Endothelial cell of umbilical vein (primary cell): Measurements from ENCODE around the gene PRR23B. TPM values are rescaled to one million over a fixed set of nuclear protein-coding genes. Genes with fewer than 3 reads are reported as not detected.

Experiments used
- BruUV-seq: library from RNA; stranded (reverse); fragments of 400-500 nt; replicated peaks from 2 replicates; lab custom pipeline; 2021; lab: Mats Ljungman, UMichigan
- CTCF ChIA-PET: fragments of 300-600, 350-600 bp; sonication (Branson Sonifier 250); formaldehyde crosslinking; loops from one replicate; lab custom pipeline; 2021; ENCODE audit warnings: antibody characterized with exemption, inconsistent platforms; lab: Charles Lee
- POLR2A ChIA-PET: fragments of 300-600, 350-600 bp; sonication (Branson Sonifier 250); formaldehyde crosslinking; loops from one replicate; lab custom pipeline; 2021; ENCODE audit warnings: antibody characterized with exemption, inconsistent platforms; lab: Charles Lee
- DNase-seq: peaks from one replicate; pipeline ENCODE4 v3.0.0-alpha.2; 2011; ENCODE audit warnings: low read depth, low spot score
- FAIRE-seq: peaks from 2 replicates; lab custom pipeline; 2011; peaks lifted over from hg19 to GRCh38; lab: Jason Lieb, UNC
- H2AFZ ChIP-seq: 2 replicates; pipeline ENCODE4 v1.6.0; 2012; ENCODE audit warnings: low read depth, low read length, control low read depth, inconsistent platforms
- H3K27ac ChIP-seq: 2 replicates; pipeline ENCODE4 v1.5.1; 2011; ENCODE audit warnings: low read depth, mild to moderate bottlenecking, control low read depth, low read length, moderate library complexity; ENCODE audit not compliant: insufficient read depth
- H3K27me3 ChIP-seq, 2 experiments: 2 replicates each; pipeline versions ENCODE4 v1.6.0 to v1.6.1; 2011; ENCODE audit warnings: low read length in 2 of 2, mixed read lengths in 1 of 2; ENCODE audit not compliant: control insufficient read depth in 2 of 2, insufficient read depth in 2 of 2
- H3K36me3 ChIP-seq, 2 experiments: 2 replicates in 1 of 2; 3 replicates in 1 of 2; pipeline ENCODE4 v1.5.1; 2011; ENCODE audit warnings: low read length in 2 of 2, mild to moderate bottlenecking in 1 of 2, moderate library complexity in 1 of 2; ENCODE audit not compliant: control insufficient read depth in 2 of 2, insufficient read depth in 2 of 2; ENCODE audit errors: extremely low read depth in 1 of 2
- H3K4me1 ChIP-seq: 3 replicates; pipeline ENCODE4 v1.5.1; 2011; ENCODE audit warnings: mild to moderate bottlenecking, low read length; ENCODE audit not compliant: control insufficient read depth, insufficient read depth; ENCODE audit errors: extremely low read depth
- H3K4me2 ChIP-seq: 2 replicates; pipeline ENCODE4 v1.6.1; 2011; ENCODE audit warnings: low read length, control low read depth, mixed read lengths; ENCODE audit not compliant: insufficient read depth
- H3K4me3 ChIP-seq, 3 experiments: fragments of 200-600 bp in 1 of 3; sonication (generic), shearing (Covaris generic) in 1 of 3; replicated peaks in 1 of 3; 2 replicates each; pipeline ENCODE4 v1.5.1; 2011 to 2016; ENCODE audit warnings: control low read depth in 3 of 3, low read length in 3 of 3, mild to moderate bottlenecking in 2 of 3, inconsistent platforms in 1 of 3, low read depth in 1 of 3, moderate library complexity in 1 of 3; ENCODE audit not compliant: insufficient read depth in 1 of 3
- H3K79me2 ChIP-seq: 2 replicates; pipeline ENCODE4 v1.6.0; 2012; ENCODE audit warnings: low read length, inconsistent platforms; ENCODE audit not compliant: control insufficient read depth, insufficient read depth
- H3K9ac ChIP-seq: replicated peaks from 2 replicates; pipeline ENCODE3; 2011; ENCODE audit warnings: low read length, control low read depth; ENCODE audit not compliant: insufficient read depth; ENCODE audit errors: extremely low read depth
- H3K9me1 ChIP-seq: replicated peaks from 3 replicates; pipeline ENCODE4 v1.6.0; 2011; ENCODE audit warnings: mild to moderate bottlenecking, low read length; ENCODE audit not compliant: control insufficient read depth, insufficient read depth; ENCODE audit errors: extremely low read depth
- H3K9me3 ChIP-seq: replicated peaks from 2 replicates; pipeline ENCODE4 v1.5.1; 2012; ENCODE audit warnings: low read length, inconsistent platforms; ENCODE audit not compliant: control insufficient read depth, insufficient read depth
- H4K20me1 ChIP-seq: replicated peaks from 2 replicates; pipeline ENCODE3; 2011; ENCODE audit warnings: mild to moderate bottlenecking, low read length; ENCODE audit not compliant: control insufficient read depth, insufficient read depth; ENCODE audit errors: extremely low read depth
- FOS ChIP-seq: IDR thresholded peaks from 2 replicates; pipeline ENCODE4 v1.6.1; 2011; ENCODE audit warnings: mild to moderate bottlenecking, low read length, moderate library complexity, borderline replicate concordance; ENCODE audit not compliant: insufficient read depth
- GATA2 ChIP-seq: IDR thresholded peaks from 2 replicates; pipeline ENCODE4 v1.7.0; 2011; ENCODE audit warnings: low read depth, mild to moderate bottlenecking, moderate library complexity, mixed read lengths, low read length; ENCODE audit not compliant: insufficient read length, insufficient read depth
- MYC ChIP-seq: IDR thresholded peaks from one replicate; pipeline ENCODE4 v1.6.1; 2011; ENCODE audit warnings: mild to moderate bottlenecking, low read depth, low read length
- POLR2A ChIP-seq: IDR thresholded peaks from 2 replicates; pipeline ENCODE4 v1.6.1; 2012; ENCODE audit warnings: low read depth, mild to moderate bottlenecking, control low read depth, low read length
- POLR2AphosphoS5 ChIP-seq: IDR thresholded peaks from 2 replicates; pipeline ENCODE4 v1.6.1; 2012; ENCODE audit warnings: low read depth, mild to moderate bottlenecking, control low read depth, low read length, moderate library complexity; ENCODE audit not compliant: insufficient read depth
- dilution Hi-C: fragments of 300-500 bp; cut with MboI; formaldehyde crosslinking; loops from one replicate; pipeline ENCODE4 v1.15.0; 2019; ENCODE audit warnings: low sequenced_read_pairs; ENCODE audit not compliant: extremely low pct_ligation_motif_present
- intact Hi-C: fragments of 100-400 bp; cut with micrococcal nuclease; formaldehyde crosslinking; loops from one replicate; pipeline ENCODE4 v1.10.0; 2022
- polyA plus RNA-seq, 4 experiments: library from polyadenylated mRNA; depleted of rRNA in 3 of 4; stranded (reverse) in 3 of 4; unstranded in 1 of 4; fragments of >200 nt; gene quantifications; 2 replicates each; pipeline versions ENCODE4 v1.2.1 to v1.2.3, GENCODE V29; 2011 to 2012; ENCODE audit warnings: missing spikeins in 1 of 4
- total RNA-seq: library from RNA; stranded (reverse); gene quantifications from 2 replicates; pipeline ENCODE4 v1.2.3, GENCODE V29; 2021
- TF ChIP-seq, protein P1 (sequence below): IDR thresholded peaks from 2 replicates; pipeline ENCODE4 v1.6.1; 2011; ENCODE audit not compliant: insufficient read depth, insufficient read length
- TF ChIP-seq, protein P2 (sequence below), 2 donors: IDR thresholded peaks; 1 replicate in 1 of 2; 2 replicates in 1 of 2; pipeline ENCODE4 v1.5.1; 2011; ENCODE audit warnings: low read length in 2 of 2, mild to moderate bottlenecking in 2 of 2, moderate library complexity in 2 of 2, control low read depth in 1 of 2, inconsistent platforms in 1 of 2, low read depth in 1 of 2; ENCODE audit not compliant: insufficient read depth in 1 of 2; ENCODE audit errors: extremely low read depth in 1 of 2

The PRR23B gene
- total and polyA plus RNA-seq, 2 donors (not counting 3 experiments of a cell fraction or from before 2014, with no cell fraction given), result not detected

DNA sequence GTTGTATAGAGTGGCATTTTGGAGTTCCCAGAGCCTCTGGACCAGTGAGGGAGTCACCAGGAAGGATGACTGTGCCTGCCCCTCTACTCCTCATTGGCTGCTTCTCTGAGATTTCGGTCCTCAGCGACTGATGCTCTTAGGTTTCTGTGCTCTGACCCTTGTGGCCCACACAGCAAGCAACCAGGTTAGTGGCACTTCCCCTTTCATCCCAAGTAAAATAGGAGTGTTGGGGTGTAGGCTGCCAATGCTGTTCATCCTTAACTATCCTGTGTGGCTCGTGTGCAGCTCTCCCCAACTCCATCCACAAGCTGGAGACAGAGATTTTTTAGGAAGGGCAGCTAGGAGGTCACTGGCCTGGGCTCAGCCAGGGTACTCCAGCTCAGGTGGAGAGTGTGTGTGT lies 35.9 kb downstream of the PRR23B start:
- CTCF ChIA-PET, result no interaction called here
- BruUV-seq, result no TSS peak
- TF ChIP-seq POLR2A, result no peak
- TF ChIP-seq POLR2AphosphoS5, result no peak
- TF ChIP-seq, protein P1, sequence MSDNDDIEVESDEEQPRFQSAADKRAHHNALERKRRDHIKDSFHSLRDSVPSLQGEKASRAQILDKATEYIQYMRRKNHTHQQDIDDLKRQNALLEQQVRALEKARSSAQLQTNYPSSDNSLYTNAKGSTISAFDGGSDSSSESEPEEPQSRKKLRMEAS, result no peak
- TF ChIP-seq GATA2, result no peak
- TF ChIP-seq MYC, result no peak
- no peak for TF ChIP-seq FOS
- TF ChIP-seq, protein P2, sequence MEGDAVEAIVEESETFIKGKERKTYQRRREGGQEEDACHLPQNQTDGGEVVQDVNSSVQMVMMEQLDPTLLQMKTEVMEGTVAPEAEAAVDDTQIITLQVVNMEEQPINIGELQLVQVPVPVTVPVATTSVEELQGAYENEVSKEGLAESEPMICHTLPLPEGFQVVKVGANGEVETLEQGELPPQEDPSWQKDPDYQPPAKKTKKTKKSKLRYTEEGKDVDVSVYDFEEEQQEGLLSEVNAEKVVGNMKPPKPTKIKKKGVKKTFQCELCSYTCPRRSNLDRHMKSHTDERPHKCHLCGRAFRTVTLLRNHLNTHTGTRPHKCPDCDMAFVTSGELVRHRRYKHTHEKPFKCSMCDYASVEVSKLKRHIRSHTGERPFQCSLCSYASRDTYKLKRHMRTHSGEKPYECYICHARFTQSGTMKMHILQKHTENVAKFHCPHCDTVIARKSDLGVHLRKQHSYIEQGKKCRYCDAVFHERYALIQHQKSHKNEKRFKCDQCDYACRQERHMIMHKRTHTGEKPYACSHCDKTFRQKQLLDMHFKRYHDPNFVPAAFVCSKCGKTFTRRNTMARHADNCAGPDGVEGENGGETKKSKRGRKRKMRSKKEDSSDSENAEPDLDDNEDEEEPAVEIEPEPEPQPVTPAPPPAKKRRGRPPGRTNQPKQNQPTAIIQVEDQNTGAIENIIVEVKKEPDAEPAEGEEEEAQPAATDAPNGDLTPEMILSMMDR (IDR thresholded peaks at IDR 0.05; ENCODE audit: extremely low read depth in 1 of 2, insufficient read depth in 1 of 2, low read depth in 1 of 2, low read length in 2 of 2), result no peak

More for the DNA sequence above, 35.9 kb downstream of the PRR23B start:
- Histone ChIP-seq H2AFZ (no peak overlapping the region), H3K9me1 (no peaks in the 10 kb centered on the region), H3K36me3 (no peaks in the 10 kb centered on the region), H3K4me3 (no peak overlapping the region), H3K9ac (no peak overlapping the region), H4K20me1 (no peaks in the 10 kb centered on the region), H3K79me2 (no peaks in the 10 kb centered on the region), H3K9me3 (no peaks in the 10 kb centered on the region), H3K4me1 (no peaks in the 10 kb centered on the region), H3K4me2 (no peak overlapping the region), H3K27me3 (peaks cover 3 to 6% of the 10 kb centered on the region in 2 experiments), H3K27ac (no peak overlapping the region)
- POLR2A ChIA-PET, result no interaction called here
- DNase-seq (no peak), FAIRE-seq (no peak)
- dilution Hi-C loops (no loop called here), intact Hi-C loops (no loop called here)
